SK-N-SH treated with all-trans-retinoic acid at 6 μM for 48 hours (cell line): Measurements from ENCODE around the gene MUC20.

Source experiments
- ISL1 ChIP-seq: fragments of 250-450 bp; sonication (Bioruptor Pico); IDR thresholded peaks from 2 replicates; pipeline ENCODE4 v2.1.2; 2022; ENCODE audit warnings: mild to moderate bottlenecking, moderate library complexity
- PATZ1 ChIP-seq: fragments of 250-450 bp; sonication (Bioruptor Pico); IDR thresholded peaks from 2 replicates; pipeline ENCODE4 v1.8.0; 2020; ENCODE audit warnings: mild to moderate bottlenecking, moderate library complexity, borderline replicate concordance

GRCh38 chr3:195750797-195751520 is 30.2 kb downstream of the MUC20 start:
- TF ChIP-seq ISL1 (CRISPR knock-in tag) (no peak), PATZ1 (CRISPR knock-in tag) (no peak)
